ENCODE results near the gene GPR85.

GPR85 gene

DNA sequence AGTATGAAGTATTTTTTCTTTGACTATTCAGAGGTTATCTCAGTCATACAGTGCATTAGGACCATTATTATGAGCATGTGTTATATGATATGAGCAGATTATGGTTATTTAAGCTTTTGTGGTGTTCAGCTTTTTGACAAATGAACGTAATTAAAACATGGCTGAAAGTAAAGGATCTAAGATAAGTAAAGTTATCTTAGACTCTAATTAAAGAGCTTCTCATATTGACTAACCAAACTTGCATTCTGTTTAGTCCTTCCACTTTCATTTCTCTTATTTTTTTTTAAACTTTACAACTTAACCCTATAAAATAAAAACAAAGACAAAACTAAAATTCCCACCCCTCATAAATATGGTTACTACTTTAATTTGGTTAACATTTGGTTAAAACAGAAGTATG lies 6.9 kb upstream of the GPR85 start:
- TF ChIP-seq GATA3 (IDR thresholded peaks at IDR 0.05; ENCODE audit: low read depth, low read length) (no peak), GATA2 (IDR thresholded peaks at IDR 0.05; ENCODE audit: low read depth, low read length) (no peak)

DNA sequence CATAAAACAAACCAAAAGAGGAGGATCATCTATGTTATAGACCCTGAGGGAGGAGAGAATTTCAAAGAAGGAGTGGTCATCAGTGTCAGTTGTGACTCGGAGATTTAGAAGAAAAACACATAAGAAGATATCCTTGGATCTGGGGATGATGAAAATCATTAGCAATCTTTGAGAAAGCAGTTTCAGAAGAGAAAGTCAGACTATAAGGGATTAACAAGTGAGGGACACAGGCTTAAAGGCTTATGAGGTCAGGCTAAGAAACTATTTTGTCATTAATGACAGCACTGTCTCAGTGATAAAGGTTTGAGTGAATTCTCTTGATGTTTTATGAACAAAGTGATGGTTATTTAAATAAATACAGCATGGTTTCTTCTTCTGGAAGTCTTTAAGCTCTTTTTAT lies 6.1 kb upstream of the GPR85 start:
- TF ChIP-seq GATA3 (IDR thresholded peaks at IDR 0.05; ENCODE audit: low read depth, low read length) (no peak), GATA2 (IDR thresholded peaks at IDR 0.05; ENCODE audit: low read depth, low read length) (no peak)

DNA sequence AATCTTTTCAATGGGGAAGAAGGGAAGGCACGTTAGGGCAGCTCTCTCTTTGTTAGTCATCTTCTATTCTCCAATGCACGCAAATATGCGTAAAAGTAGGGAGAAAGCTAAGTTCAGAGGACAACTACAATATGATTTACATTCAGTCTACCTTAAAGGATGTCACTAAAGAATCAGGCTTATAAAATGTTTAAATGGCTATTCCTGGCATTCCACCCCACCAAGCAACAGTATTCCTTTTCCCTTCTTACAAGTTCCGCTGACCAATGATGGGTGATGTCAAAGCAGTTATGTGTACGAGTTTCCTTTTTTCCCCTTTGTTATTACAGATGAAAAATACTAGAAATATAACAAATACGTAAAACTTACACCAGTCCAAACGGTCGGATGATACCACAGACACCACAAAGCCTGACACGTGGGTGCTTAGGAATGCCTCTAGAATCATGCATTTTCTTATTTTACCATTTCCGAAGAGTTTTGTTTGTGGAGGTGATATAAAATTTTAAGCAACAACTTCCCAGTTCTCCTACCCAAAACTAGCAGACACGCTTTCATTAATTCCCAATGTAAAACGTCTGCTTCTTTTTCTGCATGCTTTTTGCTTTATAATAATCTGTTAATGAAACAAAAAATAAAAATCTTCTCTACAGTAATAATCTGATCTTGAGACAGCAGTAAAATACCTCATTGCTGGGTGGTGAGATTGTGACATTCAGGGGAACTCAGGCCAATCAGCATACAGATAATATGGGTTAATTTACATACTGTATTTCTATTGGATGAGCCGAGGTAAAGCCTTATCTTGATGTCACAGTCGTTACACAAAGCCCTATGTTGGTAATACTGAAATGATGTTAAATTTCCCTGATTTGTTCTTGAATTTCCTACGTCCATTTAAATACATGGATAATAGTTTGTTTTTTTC lies 708 bp upstream of the GPR85 start:
- peak; percentile 76 for TF ChIP-seq GATA2 (IDR thresholded peaks at IDR 0.05; ENCODE audit: low read depth, low read length)
- peak; percentile 88 for TF ChIP-seq GATA3 (IDR thresholded peaks at IDR 0.05; ENCODE audit: low read depth, low read length)

DNA sequence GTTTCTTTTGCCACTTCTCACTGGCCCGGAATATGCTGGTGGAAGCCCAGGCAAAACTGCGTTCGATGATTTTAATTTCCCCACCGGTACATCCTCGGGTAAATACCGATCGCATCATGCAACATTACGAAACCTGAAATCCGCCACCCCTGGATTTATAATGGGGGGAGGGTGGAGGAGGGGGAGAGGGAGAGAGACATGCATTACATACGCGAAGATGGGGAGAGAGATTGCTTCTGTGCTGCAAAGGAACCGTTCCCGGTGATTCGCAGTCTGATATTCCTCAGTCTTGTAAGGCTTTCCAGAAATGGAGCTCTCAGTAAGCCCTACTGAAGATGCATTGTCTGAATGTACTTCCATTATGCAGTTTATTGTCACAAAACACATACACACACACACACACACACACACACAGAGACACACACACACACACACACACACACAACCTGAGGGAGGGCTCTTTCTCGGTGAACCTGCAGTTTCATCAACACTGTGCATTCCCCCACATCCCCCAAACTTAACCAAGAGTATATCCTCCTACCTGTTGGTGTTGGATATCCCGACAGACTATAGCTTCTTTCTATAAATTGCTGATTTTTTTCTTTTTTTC lies 741 bp downstream of the GPR85 start:
- TF ChIP-seq GATA3 (IDR thresholded peaks at IDR 0.05; ENCODE audit: low read depth, low read length): peak; percentile 45; the same call in 1 of the 2 replicates
- TF ChIP-seq GATA2 (IDR thresholded peaks at IDR 0.05; ENCODE audit: low read depth, low read length): peak; percentile 93

DNA sequence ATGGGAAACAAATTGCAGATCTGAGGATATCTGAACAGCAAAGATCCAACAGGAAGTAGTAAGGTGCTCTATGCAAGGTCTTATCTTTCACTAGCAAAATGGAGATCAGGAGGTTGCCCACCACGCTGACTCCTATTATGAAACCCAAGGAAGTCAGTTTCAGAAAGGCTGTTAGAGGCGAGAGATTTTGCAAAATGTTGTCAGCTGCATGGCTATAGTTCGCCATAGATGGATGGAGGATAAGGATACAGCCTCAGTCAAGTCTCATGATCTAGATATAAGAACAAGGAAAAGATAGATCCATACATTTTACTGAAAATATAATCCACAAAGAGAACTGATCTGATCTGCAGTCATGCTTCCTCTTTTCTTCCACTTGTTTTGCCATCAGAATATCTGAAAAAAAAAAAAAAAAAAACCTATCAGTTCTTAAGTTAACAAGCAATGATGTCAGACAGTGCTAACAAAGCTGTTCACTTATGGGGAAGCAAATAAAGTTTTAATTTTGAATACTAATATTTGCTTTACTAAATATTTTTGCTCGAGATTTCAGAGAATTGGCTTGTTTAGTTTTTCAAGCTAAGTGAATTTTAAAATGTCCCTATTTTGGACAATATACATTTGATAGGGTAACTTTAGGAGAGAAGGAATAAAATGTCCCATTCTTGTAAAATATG lies 2.0 kb downstream of the GPR85 start:
- TF ChIP-seq GATA2 (IDR thresholded peaks at IDR 0.05; ENCODE audit: low read depth, low read length): no peak
- no peak for TF ChIP-seq GATA3 (IDR thresholded peaks at IDR 0.05; ENCODE audit: low read depth, low read length)

DNA sequence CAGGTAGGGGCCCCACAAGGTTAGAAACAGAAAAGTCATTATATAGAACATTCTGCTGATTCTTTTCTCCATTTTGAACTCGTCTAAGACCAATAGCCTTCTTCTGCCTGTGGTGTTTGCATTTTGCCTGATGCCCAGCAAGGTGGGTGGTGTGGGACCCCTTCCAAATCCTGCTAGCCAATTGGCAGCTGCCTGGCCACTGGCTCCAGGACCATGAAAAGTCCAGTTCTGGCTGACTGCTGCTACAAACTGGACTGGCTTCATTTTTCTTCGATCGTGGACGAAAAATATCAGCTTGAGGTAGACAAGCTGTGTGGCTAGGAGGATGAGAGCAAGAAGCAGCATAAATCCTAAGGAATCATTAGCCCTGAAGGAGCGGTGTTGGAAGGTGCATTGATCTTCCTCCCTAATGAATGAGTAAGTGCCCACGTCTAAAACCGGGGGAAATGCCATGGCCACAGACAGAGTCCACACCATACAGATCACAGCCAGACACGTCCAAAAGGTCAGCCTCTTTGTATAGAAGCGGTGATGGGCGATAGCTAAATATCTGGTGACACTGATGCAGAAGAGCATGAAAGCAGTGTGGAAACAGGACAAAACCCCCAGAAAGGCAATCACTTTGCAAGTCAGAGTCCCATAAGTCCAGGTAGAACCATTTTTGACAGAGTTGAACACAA lies 2.7 kb downstream of the GPR85 start:
- TF ChIP-seq GATA2 (IDR thresholded peaks at IDR 0.05; ENCODE audit: low read depth, low read length) (no peak), GATA3 (IDR thresholded peaks at IDR 0.05; ENCODE audit: low read depth, low read length) (no peak)

DNA sequence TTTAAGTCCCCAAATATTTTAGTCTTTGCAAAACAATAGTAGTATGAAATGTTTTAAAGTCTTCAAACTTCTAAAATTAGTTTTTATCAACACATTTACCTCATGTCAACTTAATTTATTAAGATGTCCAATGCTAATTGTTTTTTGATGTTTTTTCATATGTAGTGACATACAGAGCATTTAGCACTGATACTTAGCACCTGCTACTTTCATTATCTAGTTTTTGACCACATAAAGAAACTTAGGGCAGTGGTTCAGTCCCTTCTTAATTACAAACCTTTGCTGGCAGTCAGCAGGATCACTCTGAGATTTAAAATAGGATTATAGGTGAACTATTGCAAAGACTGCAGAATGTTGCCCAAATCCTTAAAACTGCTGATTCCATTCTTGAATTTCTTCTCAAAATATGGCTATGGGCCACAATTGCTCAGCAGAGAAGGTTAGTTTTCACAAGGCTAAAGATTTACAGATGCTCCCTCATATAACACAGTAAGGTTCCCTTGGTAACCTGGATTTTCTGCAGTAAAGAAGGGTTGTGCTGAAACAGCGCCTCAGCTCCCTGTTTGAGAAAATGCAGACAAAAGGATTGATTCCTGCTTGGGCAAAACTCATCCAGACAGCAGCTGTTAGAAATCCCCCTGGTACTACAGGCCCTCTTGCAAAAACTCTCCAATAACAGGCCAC lies 3.4 kb downstream of the GPR85 start:
- TF ChIP-seq GATA3 (IDR thresholded peaks at IDR 0.05; ENCODE audit: low read depth, low read length): no peak
- no peak for TF ChIP-seq GATA2 (IDR thresholded peaks at IDR 0.05; ENCODE audit: low read depth, low read length)

DNA sequence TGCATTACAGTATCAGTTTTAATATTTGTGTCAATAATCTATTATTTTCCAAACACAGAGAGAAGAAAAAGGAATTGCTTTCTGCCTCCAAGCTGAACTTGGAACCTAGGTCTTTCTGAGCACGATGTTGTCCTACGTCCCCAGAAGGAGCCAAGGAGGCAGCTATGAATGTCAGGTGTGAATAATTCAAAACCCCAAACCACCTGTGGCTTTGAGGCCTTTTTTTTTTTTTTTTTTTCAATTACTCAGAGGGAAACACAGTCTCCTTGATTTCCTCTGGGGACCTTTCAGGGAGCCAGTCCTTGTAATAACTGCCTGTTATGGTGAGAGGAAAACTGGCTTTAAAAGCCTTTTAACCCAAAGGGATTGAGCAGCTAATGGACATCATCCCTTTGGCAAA lies 8.3 kb downstream of the GPR85 start:
- TF ChIP-seq GATA3 (IDR thresholded peaks at IDR 0.05; ENCODE audit: low read depth, low read length) (no peak), GATA2 (IDR thresholded peaks at IDR 0.05; ENCODE audit: low read depth, low read length) (no peak)

DNA sequence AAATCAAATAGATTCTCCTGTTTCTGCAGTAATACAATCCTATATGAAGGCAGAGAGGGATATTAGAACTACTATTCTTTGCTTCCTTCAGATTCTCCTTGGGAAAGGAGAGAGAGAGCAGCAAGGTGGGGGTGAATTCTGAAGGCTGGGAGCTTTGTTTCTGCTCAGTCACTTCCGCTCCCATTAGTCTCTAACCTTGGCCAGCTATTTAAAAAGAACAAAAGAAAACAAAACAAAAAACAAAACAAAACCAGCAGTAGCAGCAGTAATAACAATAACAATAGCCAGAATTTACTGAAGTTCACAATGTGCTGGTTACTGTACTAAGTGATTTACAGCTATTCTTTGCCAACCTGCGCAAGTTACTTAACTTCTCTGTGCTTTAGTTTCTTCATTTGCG lies 9.9 kb downstream of the GPR85 start:
- TF ChIP-seq GATA2 (IDR thresholded peaks at IDR 0.05; ENCODE audit: low read depth, low read length) (no peak), GATA3 (IDR thresholded peaks at IDR 0.05; ENCODE audit: low read depth, low read length) (no peak)

DNA sequence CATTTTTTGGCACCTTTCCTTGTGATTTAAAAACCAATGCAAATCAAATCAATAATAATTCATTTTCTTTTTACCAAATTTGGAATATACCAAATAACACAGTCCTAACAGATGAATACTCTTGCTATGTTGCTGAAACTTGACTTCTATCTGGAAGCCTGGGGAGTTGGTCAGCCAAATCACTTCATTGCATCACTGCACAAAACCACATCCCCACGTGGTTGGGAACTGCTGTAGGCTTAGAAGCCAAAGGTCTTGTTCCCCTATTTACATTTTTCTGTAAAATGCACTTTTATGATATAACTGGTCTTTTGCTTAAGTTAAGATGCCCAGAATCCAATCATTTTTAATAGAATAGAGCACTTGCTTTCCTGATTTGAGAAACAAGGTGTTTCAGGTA lies 15.2 kb downstream of the GPR85 start:
- TF ChIP-seq GATA3 (IDR thresholded peaks at IDR 0.05; ENCODE audit: low read depth, low read length): no peak
- TF ChIP-seq GATA2 (IDR thresholded peaks at IDR 0.05; ENCODE audit: low read depth, low read length): no peak

DNA sequence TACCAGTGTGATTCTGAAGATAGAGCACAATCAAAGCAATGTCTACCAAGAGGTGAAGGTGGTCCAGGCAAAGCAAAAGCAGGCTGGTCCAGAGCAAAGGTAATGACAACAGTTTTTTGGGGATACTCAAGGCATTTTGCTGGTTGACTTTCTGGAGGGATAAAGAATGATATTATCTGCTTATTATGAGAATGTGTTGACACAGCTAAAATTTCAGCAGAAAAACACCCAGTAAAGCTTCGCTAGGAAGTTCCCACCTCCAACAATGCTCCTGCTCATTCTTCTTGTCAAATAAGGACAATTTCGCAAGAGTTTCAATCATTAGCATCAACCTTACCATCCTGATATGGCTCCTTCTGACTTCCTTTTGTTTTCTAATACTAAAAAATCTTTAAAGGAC lies 24.1 kb downstream of the GPR85 start:
- no peak for TF ChIP-seq GATA3 (IDR thresholded peaks at IDR 0.05; ENCODE audit: low read depth, low read length)
- no peak for TF ChIP-seq GATA2 (IDR thresholded peaks at IDR 0.05; ENCODE audit: low read depth, low read length)

DNA sequence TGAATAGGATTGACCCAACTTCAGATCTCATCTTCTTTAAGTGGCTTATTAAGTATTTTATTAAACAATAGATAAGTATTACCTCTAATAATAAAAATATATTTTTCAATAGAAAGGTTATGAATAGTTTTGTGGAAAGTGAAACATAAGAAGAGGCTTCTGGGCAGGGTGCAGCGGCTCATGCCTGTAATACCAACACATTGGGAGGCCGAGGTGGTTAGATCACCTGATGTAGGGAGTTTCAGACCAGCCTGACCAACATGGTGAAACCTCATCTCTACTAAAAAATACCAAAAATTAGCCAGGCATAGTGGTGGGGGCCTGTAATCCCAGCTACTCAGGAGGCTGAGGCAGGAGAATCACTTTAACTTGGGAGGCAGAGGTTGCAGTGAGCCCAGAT lies 26.5 kb downstream of the GPR85 start:
- TF ChIP-seq GATA2 (IDR thresholded peaks at IDR 0.05; ENCODE audit: low read depth, low read length): no peak
- TF ChIP-seq GATA3 (IDR thresholded peaks at IDR 0.05; ENCODE audit: low read depth, low read length): no peak

DNA sequence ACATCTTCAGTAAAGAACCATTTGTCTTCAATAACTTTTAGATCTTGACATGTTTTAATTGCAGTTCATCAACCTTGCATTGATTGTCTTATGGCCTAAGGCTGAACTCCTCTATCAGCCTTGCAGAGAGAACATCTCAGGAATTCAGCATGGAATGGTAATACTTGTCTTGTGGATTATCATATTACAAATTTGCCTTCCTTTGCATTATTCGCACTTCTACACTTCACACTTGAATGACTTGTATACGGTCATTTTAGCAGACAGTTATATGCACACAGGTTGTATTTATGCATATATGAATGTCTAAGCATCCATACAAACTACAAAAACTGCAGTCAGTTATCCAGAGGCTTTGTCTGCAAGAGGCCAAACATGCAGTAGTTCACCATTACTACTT lies 31.7 kb downstream of the GPR85 start:
- TF ChIP-seq GATA3 (IDR thresholded peaks at IDR 0.05; ENCODE audit: low read depth, low read length): no peak
- no peak for TF ChIP-seq GATA2 (IDR thresholded peaks at IDR 0.05; ENCODE audit: low read depth, low read length)

All from SH-SY5Y (cell line).